ENCODE data around the gene TSPAN14. TPM values are rescaled to one million over a fixed set of nuclear protein-coding genes. Genes with fewer than 3 reads are reported as not detected.

The TSPAN14 gene
- total RNA-seq, 2 experiments from 2014 or later: 100 to 104 TPM

- H3K27ac Mint-ChIP-seq: no peak overlapping the region
- no peak overlapping the region for H3K4me3 Mint-ChIP-seq
- H3K36me3 Mint-ChIP-seq: peaks cover 44% of the 10 kb centered on the region
- peaks cover 60% of the 10 kb centered on the region for H3K4me1 Mint-ChIP-seq
- peaks cover 7% of the 10 kb centered on the region for H3K9me3 Mint-ChIP-seq (ENCODE audit: low read depth)
- CTCF ChIA-PET: no interaction called here
- ATAC-seq (no peak), DNase-seq (no peak)
- H3K27me3 Mint-ChIP-seq: no peaks in the 10 kb centered on the region
Measured at GRCh38 chr10:80480852-80481251, 26.7 kb downstream of the TSPAN14 start.

GRCh38 chr10:80484243-80484642, 30.1 kb downstream of the TSPAN14 start:
- no peaks in the 10 kb centered on the region for H3K27me3 Mint-ChIP-seq
- ATAC-seq (no peak), DNase-seq (no peak)
- peaks cover 76% of the 10 kb centered on the region for H3K4me1 Mint-ChIP-seq
- peaks cover 29% of the 10 kb centered on the region for H3K36me3 Mint-ChIP-seq
- H3K4me3 Mint-ChIP-seq: no peak overlapping the region
- CTCF ChIA-PET: interaction anchor here (0.9 to 11.4 kb wide), 7 partner anchors 9 to 40 kb away, joined by 3 to 151 read pairs (median 9); no protein-coding TSS in a partner anchor
- H3K9me3 Mint-ChIP-seq (ENCODE audit: low read depth): no peaks in the 10 kb centered on the region
- peak overlapping the region; percentile 90 for H3K27ac Mint-ChIP-seq

- no peaks in the 10 kb centered on the region for H3K9me3 Mint-ChIP-seq (ENCODE audit: low read depth)
- DNase-seq: no peak
- no peak for ATAC-seq
- peaks cover 81% of the 10 kb centered on the region for H3K4me1 Mint-ChIP-seq
- no peaks in the 10 kb centered on the region for H3K27me3 Mint-ChIP-seq
- CTCF ChIA-PET: interaction anchor here (1.2 to 11.4 kb wide), 5 partner anchors 12 to 40 kb away, joined by 4 to 151 read pairs (median 12); no protein-coding TSS in a partner anchor
- H3K4me3 Mint-ChIP-seq: peak overlapping the region; percentile 22
- peaks cover 33% of the 10 kb centered on the region for H3K36me3 Mint-ChIP-seq
- peak overlapping the region; percentile 90 for H3K27ac Mint-ChIP-seq
Measured at GRCh38 chr10:80484676-80485075, 30.6 kb downstream of the TSPAN14 start.

DNA sequence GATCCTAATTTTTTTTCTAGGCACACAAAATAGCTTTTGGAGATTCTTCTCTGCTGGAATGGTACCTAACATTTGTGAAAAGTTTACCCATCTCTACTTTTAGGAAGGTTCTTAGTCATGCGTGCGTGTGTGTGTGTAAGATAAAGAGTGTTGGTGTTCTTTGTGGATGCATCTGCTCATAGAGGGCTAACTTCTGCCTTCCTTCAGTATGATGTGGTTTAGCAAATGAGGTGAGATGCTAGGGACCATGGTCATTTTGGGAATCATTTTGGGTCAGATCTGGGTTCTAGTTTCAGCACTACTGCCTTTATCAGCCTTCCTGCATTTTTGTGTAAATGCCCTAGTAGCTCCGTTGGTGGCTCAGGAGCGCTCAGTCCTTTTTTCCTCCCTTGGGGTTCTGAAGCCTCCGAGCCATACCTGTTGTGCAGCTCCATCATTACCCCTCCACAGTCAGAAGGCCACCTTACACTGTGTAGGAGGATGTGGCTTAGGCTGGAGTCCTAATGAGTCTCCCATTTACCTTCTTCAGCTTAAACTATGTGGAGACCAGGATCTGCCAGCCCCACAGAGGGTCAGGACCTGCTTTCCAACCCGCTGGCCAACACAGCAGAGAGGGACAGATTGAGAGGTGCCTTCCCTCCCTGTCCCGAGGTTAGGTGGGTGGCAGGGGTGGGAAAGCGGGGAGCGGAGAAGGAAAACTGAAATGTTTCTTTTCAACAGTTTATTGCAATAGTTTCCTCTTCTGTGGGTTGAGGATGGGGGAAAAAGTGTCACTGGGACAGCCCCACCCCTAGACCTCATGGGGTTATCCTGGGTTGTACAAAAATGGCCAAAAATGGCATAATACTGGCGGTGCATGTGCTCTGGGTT, 31.2 kb downstream of the TSPAN14 start:
- Mint-ChIP-seq H3K4me1 (peaks cover 85% of the 10 kb centered on the region), H3K27me3 (no peaks in the 10 kb centered on the region), H3K27ac (peak overlapping the region; percentile 90), H3K36me3 (peaks cover 35% of the 10 kb centered on the region), H3K4me3 (peak overlapping the region; percentile 22), H3K9me3 (ENCODE audit: low read depth) (no peaks in the 10 kb centered on the region)
- DNase-seq (no peak), ATAC-seq (no peak)
- CTCF ChIA-PET: interaction anchor here (1.2 to 11.4 kb wide), 5 partner anchors 13 to 41 kb away, joined by 4 to 151 read pairs (median 12); no protein-coding TSS in a partner anchor

GRCh38 chr10:80485946-80486764, 32.0 kb downstream of the TSPAN14 start:
- H3K27me3 Mint-ChIP-seq: no peaks in the 10 kb centered on the region
- ATAC-seq: peak; percentile 2
- H3K4me1 Mint-ChIP-seq: peaks cover 88% of the 10 kb centered on the region
- no peaks in the 10 kb centered on the region for H3K9me3 Mint-ChIP-seq (ENCODE audit: low read depth)
- peak overlapping the region; percentile 22 for H3K4me3 Mint-ChIP-seq
- peak overlapping the region; percentile 90 for H3K27ac Mint-ChIP-seq
- peaks cover 40% of the 10 kb centered on the region for H3K36me3 Mint-ChIP-seq
- CTCF ChIA-PET: interaction anchor here (0.7 to 11.4 kb wide), 10 partner anchors 10 to 42 kb away, joined by 3 to 151 read pairs (median 5); no protein-coding TSS in a partner anchor
- no peak for DNase-seq

DNA sequence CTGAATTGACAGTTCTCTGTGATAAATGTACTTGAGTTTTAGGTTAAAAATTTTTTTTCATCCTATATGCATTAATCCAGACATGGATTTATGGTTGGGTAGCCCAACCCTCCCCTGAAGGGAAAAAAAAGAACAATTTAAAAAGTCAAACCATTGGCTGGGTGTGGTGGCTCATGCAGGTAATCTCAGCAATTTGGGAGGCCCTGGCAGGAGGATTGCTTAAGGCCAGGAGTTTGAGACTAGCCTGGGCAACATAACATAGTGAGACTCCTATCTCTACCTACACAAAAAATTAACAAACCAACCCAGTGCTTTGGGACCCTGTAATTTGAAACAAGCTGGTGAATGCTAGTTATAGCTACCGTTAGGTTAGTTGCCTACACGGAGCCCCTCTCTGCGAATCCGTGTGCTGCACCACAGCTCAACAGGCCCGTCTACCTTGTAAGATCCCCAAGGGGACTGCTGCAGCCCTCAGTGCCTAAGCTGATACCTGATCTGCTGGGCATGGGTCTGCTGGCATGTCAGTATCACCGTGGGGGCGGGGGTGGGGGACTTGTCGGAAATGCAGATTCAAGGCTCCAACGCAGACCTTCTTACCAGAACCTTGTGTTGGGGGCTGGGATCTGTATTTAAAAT, 32.8 kb downstream of the TSPAN14 start:
- ATAC-seq: no peak
- Mint-ChIP-seq H3K27ac (peak overlapping the region; percentile 90), H3K4me1 (peaks cover 92% of the 10 kb centered on the region), H3K36me3 (peaks cover 44% of the 10 kb centered on the region), H3K4me3 (peak overlapping the region; percentile 66), H3K27me3 (no peaks in the 10 kb centered on the region), H3K9me3 (ENCODE audit: low read depth) (no peaks in the 10 kb centered on the region)
- DNase-seq: no peak
- CTCF ChIA-PET: interaction anchor here (0.7 to 11.4 kb wide), 13 partner anchors 9 to 42 kb away, joined by 3 to 151 read pairs (median 4); no protein-coding TSS in a partner anchor

GRCh38 chr10:80487421-80487785, 33.3 kb downstream of the TSPAN14 start:
- CTCF ChIA-PET: interaction anchor here (0.9 to 11.4 kb wide), 11 partner anchors 9 to 43 kb away, joined by 3 to 151 read pairs (median 6); no protein-coding TSS in a partner anchor
- Mint-ChIP-seq H3K27me3 (no peaks in the 10 kb centered on the region), H3K36me3 (peaks cover 46% of the 10 kb centered on the region), H3K4me3 (peak overlapping the region; percentile 66), H3K9me3 (ENCODE audit: low read depth) (no peaks in the 10 kb centered on the region), H3K27ac (peak overlapping the region; percentile 90), H3K4me1 (peaks cover 95% of the 10 kb centered on the region)
- peak; percentile 25 for ATAC-seq
- DNase-seq: no peak

DNA sequence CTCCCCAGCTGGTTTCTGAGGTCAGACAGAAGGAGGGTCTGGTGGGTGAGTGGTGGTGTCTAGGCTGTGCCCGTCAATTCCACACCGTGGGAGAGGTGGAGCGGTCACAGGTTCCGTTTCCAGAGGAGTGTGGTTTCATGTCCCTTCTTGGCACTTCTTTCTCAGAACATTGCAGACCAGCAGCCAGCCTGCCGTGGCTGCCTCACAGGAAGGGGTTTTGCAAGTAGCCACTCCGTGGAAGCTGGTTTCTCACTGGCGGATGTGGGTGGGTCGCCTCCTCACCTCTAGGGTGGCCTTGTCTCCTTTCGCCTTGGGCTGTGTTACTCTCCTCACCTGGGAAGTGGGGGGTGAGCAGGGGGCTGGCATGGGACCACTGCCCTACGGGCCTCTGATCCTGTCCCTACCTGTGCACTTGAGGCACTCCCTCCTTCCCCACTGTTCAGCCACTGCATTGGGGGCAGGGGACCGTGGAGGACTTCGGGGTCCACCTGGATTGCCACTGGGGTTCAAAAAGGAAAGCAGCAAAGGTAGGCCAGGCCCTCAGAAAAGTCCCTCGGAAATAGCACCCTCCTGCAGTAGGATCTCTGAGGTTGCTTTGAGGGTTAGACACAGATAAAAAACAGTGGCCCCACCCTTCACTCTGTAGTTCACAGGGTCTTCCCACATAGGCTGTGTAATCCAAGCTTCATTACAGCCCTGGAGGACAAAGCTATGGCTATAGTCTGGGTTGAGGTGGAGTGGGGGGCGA, 33.9 kb downstream of the TSPAN14 start:
- CTCF ChIA-PET: interaction anchor here (0.9 to 11.4 kb wide), 12 partner anchors 8 to 43 kb away, joined by 3 to 151 read pairs (median 6); no protein-coding TSS in a partner anchor
- peak; percentile 92 for DNase-seq
- Mint-ChIP-seq H3K9me3 (ENCODE audit: low read depth) (no peaks in the 10 kb centered on the region), H3K4me3 (peak overlapping the region; percentile 66), H3K4me1 (peaks cover 97% of the 10 kb centered on the region), H3K27ac (peak overlapping the region; percentile 90), H3K27me3 (no peaks in the 10 kb centered on the region), H3K36me3 (peaks cover 49% of the 10 kb centered on the region)
- ATAC-seq: peak; percentile 71

DNA sequence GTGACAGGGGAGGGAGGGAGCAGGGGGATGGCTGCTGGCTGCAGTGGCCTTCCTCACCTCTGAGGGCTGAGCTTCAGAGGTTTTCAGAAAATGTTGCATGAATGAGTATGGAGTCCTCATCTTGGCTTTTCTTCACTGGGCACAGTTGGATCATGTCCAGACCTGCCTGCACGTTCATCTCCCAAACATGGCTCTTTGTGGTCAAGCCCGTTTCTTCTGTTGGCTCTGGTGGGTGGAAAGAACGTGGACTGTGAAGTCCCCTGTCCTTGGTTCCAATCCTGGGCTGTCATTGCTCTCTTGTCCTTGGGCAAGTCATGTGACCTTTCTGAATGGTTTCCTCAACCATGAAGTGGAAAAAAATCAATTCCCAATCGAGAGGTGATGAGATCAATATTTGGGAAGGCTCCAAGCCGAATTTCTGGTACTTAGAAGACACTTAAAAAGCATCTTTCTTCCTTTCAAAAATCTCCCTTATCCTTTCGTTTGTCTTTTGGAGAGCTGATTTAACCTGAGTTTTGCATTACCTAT, 34.5 kb downstream of the TSPAN14 start:
- CTCF ChIA-PET: interaction anchor here (1.1 to 11.4 kb wide), 6 partner anchors 13 to 44 kb away, joined by 4 to 151 read pairs (median 16); no protein-coding TSS in a partner anchor
- peak overlapping the region; percentile 15 for H3K4me3 Mint-ChIP-seq

GRCh38 chr10:80489371-80490112, 35.4 kb downstream of the TSPAN14 start:
- Mint-ChIP-seq H3K9me3 (ENCODE audit: low read depth) (no peaks in the 10 kb centered on the region), H3K4me1 (peaks cover 99% of the 10 kb centered on the region), H3K4me3 (no peak overlapping the region), H3K27ac (peak overlapping the region; percentile 48), H3K27me3 (no peaks in the 10 kb centered on the region), H3K36me3 (peaks cover 58% of the 10 kb centered on the region)
- CTCF ChIA-PET: interaction anchor here (1.1 to 11.4 kb wide), 5 partner anchors 12 to 38 kb away, joined by 4 to 151 read pairs (median 11); no protein-coding TSS in a partner anchor
- DNase-seq (no peak), ATAC-seq (no peak)

More for the DNA sequence above, 34.5 kb downstream of the TSPAN14 start:
- peaks cover 54% of the 10 kb centered on the region for H3K36me3 Mint-ChIP-seq
- ATAC-seq (no peak), DNase-seq (no peak)
- peaks cover 97% of the 10 kb centered on the region for H3K4me1 Mint-ChIP-seq
- no peaks in the 10 kb centered on the region for H3K9me3 Mint-ChIP-seq (ENCODE audit: low read depth)
- H3K27ac Mint-ChIP-seq: peak overlapping the region; percentile 90
- no peaks in the 10 kb centered on the region for H3K27me3 Mint-ChIP-seq

DNA sequence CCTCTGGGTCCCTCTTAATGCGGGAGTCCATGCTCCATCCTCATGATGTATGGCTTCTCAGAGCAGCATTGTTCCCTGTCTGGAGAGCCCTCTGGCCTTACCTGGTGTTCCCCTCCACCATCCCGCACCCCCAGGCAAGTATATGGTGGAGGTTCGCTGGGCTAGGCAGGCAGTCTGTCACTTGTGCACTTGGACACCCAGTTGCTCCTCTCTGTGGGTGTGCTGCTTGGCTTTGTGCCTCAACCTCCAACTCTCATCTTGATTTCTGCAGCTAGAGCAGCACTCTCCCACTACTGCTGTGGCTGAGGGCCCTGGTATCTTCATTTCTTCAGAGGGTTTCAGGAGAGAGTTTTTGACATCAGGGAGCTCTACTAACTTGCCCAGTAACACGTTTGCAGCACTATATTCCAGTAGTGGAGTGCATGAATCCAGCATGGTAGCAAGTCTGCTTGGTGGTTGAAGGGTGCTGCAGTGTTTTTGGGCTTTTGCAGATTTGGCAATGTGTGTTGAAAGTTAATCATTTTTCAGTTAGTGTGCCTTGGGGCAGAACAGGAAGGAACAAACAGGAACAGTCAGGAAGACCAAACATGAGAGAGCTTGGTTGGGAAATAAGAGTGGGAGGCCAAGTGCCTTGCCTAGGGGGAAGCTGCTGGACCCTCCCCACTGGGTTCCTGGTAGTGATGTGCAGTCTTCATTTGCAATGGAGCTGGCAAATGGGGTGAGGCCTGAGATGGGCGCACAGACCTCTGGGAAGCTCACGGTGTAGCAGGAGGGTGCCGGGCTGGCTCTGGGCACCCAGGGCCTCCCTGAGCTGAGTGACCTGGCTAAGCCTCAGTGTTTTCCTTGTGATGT, 37.4 kb downstream of the TSPAN14 start:
- no peak for ATAC-seq
- peaks cover 67% of the 10 kb centered on the region for H3K36me3 Mint-ChIP-seq
- CTCF ChIA-PET: interaction anchor here (0.9 to 11.4 kb wide), 7 partner anchors 10 to 47 kb away, joined by 3 to 151 read pairs (median 5); no protein-coding TSS in a partner anchor
- H3K27me3 Mint-ChIP-seq: no peaks in the 10 kb centered on the region
- peaks cover 98% of the 10 kb centered on the region for H3K4me1 Mint-ChIP-seq
- DNase-seq: no peak
- H3K4me3 Mint-ChIP-seq: no peak overlapping the region
- peak overlapping the region; percentile 2 for H3K27ac Mint-ChIP-seq
- H3K9me3 Mint-ChIP-seq (ENCODE audit: low read depth): peaks cover under 1% of the 10 kb centered on the region
